CD4-positive, alpha-beta T cell treated with Interleukin-17A for 4 hours (primary cell): ENCODE data around the gene KCTD20.
"Not testable (repeated sequence)": the region's sequence is repeated elsewhere in the genome, so short reads cannot be mapped to it uniquely, and the experiment has no call there.

Source experiments
- DNase-seq: peaks from one replicate; pipeline ENCODE4 v3.0.0-alpha.2; 2020; ENCODE audit warnings: mixed read lengths

The KCTD20 gene

DNA sequence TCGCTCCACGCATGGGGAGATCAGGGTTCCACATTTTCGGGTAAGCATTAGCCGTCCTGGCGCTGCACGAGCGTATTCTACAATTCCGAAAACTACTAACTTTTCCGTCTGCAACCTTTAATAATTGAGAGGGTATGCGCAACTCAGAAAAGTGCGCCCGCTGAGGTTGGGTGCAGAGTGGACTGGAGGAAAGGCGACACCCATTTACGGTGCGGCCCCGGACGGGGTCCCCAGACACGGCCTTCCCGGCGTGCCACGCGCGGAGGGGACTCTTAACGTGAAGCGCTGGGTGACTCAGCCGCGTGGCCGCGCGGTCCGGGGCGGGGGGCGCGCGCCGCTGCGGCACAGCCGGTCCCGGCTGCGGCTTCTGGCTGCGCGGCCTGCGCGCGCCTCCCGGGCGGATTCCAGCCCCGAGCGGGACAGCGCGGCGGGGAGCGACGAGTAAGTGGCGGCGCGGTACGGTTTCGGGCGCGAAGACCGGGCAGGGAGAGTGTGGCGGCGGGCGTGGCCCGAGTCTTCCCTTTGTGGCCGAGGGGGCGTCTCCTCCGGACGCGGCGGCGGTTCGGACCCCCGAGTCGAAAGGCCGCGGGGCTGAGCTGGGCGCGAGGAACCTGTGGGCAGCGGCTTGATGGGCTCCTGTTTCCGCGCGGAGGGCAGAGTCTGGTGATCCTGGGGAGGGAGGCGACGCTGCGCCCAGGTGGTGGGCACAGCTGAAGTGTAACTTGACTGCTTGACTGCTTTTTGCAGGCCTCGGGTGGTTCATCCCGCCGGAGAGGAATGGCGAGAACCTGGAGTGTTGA, at the start of gene KCTD20, which contains the start of gene PXT1:
Gene KCTD20, plus strand, starts transcription at position 330 of the 800 bp plus-strand sequence. CDS start 27,098 bp downstream, outside the sequence.
Gene PXT1, minus strand, starts transcription at position 184 of the 800 bp plus-strand sequence. CDS start 16,772 bp downstream, outside the sequence.
- DNase-seq: peak; percentile 90

DNA sequence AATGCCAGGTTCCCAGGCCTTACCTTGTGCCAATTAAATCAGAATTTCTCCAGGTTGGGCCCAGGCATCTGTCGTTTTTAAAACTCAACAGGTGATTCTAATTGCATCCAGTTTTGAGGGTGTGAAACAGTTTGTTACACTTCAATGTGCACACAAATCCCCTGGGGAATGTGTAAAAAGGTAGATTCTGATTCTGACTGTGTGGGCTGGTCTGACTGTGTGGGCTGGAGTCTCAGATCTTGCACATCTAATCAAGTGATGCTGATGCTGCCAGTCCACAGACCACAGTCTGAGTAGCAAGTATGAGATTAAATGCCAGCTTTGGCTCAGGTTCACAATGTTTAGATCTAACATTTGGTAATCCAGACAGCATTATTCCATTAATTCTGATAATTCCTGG, 42.8 kb upstream of the KCTD20 start:
- no peak for DNase-seq

DNA sequence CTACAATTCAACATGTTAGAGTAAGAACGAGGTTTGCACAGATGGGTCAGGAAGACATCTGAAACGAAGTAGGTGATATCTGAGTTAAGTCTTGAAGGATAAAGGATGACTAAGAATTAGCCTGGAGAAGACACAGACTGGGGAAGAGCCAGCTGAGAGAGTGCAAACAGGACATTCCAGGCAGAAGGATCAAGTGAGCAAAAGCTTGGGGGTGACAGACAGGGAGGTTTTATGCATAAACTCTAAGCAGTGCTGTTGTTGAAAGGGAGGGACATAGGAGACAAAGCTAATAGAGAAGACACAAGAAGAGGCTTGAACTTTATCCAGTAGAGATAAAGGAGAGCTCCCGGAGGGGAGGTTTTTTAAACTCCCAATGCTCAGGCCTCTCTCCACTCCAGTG, 40.3 kb upstream of the KCTD20 start:
- DNase-seq: no peak

DNA sequence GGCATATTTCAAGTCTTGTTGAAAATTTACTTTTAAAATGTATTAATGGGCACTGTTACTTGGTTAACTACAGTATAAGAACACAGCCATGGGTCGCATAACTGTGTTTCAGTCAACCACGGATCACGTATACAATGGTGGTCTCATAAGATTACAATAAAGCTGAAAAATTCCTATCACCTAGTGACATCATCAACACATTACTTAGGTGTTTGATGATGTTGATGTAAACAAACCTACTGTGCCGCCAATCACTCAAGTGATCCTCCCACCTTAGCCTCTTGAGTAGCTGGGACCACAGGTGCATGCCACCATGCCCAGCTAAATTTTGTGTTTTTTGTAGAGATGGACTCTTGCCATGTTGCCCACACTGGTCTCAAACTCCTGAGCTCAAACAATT, 38.6 kb upstream of the KCTD20 start:
- DNase-seq: no peak

DNA sequence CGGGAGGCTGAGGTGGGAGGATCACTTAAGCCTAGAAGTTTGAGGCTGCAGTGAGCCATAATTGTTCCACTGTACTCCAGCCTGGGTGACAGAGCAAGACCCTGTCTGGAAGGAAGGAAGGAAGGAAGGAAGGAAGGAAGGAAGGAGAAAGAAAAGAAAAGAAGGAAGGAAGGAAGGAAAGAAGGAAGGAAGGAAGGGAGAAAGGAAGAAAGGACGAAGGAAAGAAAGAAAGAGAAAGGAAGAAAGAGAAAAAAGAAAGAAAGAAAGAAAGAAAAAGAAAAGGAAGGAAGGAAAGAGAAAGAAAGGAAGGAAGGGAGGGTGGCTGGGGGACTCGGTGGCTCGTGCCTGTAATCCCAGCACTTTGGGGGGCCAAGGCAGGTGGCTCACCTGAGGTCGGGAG, 33.1 kb upstream of the KCTD20 start:
- DNase-seq: not testable (repeated sequence)

DNA sequence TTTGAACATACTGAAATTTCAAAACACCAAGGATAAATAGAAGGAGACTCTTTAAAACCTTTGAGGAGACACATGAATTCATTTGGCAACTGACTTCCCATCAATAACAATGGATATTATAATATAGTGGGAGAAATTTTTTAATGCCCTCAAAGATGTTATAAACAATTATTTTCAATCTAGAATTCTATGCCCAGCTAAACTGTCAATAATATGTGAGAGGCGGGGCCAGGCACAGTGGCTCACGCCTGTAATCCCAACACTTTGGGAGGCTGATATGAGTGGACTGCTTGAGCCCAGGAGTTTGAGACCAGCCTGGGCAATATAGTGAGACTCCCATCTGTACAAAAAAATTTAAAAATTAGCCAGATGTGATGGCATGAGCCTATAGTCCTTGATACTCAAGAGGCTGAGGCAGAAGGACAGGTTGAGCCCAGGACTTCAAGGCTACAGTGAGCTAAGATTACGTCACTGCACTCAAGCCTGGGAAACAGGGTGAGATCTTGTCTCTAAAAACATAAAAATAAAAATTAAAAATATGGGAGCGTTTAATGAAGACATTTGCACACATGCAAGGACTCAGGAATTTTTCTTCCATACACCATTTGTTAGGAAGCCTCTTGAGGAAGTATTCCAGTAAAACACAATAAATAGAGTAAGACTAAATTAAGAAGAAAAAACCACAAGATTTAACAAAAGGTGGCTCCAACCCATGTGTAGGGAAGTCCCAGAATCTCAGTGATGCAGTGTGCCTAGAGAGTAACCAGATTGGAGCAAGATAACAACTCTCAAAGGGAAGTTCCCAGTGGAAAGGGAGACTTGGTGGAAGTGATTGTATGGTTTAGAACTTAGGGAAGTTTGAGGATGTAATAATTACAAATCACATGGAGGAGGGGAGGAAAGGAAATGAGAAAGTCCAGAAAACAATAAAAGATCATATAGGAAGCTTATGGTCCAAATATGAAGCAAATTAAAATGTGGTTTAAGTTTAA, 29.0 kb upstream of the KCTD20 start:
- DNase-seq: no peak

DNA sequence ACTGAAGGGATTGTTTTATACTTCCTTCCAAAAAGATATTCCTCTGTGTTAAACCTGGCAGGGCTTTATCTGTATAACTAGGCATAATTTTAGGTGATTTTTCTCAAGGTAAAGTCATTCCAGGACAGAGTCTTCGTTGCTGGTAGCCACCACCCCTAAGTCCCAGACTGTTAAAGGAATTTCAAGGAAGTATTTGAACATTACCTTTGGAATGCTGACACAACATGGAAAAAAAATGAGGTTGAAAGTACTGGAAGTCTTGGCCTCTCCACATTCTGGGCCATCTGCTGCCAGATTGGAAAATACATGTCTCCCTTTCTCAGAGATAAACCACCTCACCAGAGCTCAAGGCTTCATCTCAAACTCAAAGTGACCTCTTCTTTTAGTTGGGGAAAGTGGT, 28.3 kb upstream of the KCTD20 start:
- no peak for DNase-seq

DNA sequence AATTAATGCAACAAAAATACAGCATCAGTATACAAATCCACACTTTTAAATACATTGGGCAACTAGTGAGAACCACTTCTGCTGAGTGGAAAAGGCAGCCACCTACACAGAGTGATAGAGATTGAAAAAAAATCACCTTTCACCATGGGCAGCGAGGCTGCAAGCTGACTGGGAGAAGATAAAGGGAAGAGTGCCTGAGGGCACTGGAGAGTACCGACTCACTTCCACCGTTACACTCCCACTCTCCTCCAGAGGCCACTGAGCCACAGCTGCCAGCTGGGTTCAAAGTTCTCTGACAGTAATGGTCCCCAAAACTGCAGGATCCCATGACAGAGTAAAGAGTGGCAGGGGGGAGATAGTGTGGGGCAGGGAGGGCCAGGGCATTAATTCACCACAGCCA, 24.2 kb upstream of the KCTD20 start:
- DNase-seq: no peak

DNA sequence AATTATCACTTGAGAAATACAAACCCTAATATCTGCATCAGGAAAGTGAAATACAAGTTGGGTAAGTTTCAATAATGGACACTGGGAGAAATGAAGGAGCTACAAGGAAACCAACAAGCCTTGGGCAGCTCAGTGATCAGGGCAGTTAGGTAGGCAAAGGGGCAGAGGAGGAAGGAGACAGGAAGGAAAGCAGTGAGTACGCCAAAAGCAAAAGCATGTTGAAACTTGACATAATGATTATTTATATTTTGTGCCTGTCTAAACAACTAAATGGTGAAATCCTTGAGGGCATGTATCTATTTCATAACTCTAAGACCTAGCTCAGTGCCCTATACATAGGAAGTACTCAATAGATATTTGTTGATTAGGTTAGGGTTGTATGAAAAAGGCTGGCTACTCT, 23.5 kb upstream of the KCTD20 start:
- no peak for DNase-seq

DNA sequence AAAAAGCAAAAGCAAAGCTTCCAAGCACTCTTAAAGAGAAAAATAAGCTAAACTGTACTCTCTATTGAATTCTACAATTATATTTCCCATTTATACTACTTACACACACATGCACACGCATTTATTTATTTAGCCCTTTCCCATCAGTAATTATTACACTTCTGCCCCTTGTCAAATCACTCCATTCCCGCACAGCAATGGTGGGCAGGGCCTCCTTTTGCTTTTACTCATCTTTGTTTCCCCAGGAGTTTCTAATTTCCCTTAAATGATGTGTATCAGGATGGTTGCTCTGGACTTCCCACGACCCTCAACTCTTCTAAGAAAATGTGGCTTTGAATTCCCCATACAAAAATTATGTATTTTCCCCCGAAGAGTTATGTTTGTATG, 20.1 kb upstream of the KCTD20 start:
- no peak for DNase-seq

DNA sequence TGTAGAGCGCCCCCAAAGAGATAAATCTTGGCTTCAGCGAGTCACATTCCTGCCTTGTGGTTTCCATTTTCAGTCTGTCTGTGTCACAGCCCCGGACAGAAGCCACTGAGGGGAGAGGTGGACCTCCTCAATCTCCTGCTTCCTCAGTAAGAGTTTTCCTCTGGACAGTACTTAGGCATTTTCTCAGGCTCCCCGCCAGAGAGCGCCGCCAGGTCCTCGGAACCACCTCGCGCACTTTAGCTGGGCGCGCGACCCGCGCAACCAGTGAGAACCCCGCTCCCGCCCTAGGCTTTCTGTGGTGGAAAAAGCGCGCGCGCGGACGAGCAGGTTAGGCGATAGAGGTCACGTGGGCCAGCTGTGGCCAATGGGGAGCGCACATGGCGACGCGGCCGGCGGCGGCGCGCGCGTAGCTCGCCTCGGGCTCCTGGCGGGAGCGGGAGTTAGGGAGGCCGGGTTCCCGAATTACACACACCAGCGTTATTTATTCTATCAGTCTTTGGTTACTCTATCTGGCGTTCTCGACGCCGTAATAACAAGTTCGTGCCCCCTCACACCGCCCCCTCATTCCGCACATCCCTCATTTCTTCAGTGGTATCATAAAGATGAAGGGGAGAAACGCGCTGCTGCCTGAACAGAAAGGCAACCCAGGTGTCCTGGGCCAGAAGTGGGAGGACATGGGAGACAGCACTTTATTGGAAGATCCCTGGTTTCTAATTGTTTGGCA, 19.5 kb upstream of the KCTD20 start:
- DNase-seq: peak; percentile 99

DNA sequence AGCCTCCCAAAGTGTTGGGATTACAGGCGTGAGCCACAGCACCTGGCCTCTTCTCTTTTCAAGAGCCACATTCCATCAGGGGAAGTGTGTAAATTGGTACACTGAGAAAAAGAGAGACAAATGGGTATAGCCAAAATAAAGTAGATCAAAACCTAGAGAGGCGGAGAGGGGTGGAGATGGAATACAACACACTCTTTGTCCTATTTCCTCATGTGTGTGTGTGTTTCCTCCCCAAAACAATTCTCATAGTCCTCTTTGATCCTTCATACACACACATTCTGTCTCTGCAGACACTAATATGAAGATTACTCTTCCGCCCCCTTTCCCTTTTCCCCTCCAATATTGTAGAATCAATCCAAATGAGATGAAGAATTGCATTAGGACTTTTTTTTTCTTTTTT, 16.2 kb upstream of the KCTD20 start:
- no peak for DNase-seq

DNA sequence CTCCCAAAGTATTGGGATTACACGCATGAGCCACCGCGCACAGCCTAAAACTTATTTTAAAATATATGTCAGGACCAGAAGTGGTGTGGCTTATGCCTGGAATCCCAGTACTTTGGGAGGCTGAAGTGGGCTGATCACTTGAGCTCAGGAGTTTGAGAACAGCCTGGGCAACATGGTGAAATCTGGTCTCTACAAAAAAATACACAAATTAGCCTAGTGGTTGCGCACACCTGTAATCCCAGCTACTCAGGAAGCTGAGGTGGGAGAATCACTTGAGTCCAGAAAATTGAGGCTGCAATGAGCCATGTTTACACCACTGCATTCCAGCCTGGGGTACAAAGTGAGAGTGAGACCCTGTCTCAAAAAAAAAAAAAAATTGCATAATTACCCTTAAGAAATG, 13.9 kb upstream of the KCTD20 start:
- no peak for DNase-seq

DNA sequence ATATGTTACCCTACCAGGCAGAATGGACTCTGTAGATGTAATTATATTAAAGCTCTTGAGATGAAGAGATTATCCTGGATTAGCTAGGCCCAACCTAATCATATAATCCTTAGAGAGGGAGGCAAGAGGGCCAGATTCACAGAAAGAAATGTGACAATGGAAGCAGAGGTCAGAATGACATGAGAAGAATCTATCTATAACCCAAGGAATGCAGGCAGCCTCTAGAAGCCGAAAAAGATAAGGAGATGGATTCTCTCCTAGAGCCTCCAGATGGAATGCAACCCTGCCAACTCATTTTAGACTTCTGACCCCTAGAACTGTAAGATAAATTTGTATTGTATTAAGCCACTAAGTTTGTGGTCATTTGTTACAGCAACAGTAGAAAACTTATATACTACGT, 12.4 kb upstream of the KCTD20 start:
- DNase-seq: no peak

DNA sequence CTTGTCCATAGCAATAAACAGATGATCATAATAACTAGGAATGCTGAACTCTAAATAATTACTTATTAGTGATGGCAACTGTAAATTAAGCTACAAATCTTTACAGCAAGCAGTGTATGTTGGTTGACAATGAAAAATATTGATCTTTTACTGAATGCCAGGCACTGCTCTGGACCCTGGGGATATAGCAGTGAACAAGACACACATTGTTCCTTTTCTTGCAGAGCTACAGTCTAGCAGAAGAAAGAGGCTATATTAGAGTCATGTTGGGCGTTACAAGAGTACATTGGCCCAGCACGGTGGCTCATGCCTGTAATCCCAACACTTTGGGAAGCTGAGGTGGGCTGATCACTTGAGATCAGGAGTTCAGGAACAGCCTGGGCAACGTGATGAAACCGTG, 11.6 kb upstream of the KCTD20 start:
- no peak for DNase-seq

DNA sequence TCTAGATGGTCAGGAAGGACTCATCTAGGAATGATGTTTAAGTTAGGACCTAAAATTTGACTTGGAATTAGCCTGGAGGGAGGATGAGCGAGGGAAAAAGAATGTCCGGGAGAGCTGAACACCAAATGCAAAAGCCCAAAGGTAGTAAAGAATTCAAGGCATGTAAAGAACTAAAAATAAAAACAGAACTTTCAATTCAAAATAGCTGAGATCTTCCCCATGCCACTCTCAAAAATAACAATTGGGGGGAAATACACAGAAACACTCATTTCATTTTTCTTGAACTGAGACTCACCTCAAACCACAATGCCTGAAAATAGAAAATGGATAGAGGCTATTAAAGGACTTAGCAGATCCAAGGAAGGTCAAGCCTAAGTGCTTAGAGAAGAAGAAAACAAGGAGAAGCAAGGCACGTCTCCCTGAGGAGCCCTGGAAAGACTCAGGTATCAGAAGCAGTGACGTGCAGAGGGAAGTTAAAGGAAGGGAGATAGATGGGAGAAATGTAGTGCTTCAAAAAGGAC, 10.6 kb upstream of the KCTD20 start:
- DNase-seq: no peak

DNA sequence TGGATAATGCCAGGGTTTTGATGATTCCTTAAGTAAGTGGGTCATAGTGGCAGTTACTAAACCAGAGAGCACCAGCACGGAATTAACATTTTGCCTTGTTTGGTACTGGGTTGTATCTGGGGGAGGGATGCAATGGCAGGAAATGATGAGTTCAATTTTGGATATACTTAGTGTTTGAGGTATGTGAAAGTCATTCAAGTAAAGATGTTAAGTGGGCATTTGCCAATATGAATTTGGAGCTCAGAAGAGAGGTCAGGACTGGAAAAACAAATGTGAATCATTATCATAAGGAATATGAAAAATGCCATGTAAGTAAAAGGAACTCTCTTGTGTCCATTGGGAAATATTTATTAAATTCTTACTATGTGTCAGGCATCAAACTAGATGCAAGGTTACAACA, 6.3 kb upstream of the KCTD20 start:
- no peak for DNase-seq

DNA sequence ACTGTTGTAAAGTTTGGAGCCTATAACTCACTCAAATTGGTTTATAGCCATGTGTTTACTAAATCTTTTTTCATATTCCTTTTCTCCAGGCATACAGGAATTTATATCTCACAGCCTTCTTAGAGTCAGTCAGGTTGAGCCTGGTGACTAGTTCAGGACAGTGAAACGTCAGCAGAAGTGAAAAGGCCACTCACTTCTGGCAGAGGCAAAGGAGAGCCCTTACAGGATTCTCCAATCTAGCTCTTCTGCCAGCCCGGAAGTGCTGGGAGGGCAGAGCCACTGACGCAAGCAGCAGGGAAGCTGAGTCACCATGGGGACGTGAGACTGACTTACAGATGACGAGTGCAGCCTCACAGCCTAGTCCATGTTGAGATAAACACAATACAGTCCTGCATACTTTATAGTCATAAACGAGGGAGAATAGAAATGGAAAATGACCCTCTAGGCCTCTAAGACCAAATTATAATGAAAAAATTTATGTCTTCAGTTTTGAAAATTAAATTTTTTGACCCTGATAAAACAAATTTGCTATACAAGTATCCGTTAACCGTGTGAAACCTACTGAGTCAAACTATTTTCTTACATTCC, 1.4 kb upstream of the KCTD20 start:
- peak; percentile 86 for DNase-seq

DNA sequence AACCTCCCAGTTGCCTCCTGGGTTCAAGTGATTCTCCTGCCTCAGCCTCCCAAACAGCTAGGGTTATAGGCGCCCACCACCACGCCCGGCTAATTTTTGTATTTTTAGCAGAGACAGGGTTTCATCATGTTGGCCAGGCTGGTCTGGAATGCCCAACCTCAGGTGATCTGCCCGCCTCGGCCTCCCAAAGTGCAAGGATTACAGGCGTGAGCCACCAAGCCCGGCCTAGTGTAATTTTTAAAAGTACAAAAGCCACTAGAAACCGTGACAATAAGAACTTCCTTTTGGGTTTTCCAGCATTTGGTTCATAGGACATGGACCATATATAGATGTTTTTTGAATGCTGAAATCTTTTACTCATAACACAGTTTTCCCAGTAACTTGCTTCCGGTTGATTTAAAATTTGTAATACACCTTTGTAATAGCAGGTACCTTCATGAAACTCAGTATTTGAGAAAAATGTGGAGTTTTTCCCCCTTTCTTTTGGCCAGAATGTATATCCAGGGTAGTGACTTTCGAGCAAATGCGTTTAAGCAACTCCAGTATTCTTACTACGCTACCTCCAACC, 613 bp upstream of the KCTD20 start:
- DNase-seq: no peak

DNA sequence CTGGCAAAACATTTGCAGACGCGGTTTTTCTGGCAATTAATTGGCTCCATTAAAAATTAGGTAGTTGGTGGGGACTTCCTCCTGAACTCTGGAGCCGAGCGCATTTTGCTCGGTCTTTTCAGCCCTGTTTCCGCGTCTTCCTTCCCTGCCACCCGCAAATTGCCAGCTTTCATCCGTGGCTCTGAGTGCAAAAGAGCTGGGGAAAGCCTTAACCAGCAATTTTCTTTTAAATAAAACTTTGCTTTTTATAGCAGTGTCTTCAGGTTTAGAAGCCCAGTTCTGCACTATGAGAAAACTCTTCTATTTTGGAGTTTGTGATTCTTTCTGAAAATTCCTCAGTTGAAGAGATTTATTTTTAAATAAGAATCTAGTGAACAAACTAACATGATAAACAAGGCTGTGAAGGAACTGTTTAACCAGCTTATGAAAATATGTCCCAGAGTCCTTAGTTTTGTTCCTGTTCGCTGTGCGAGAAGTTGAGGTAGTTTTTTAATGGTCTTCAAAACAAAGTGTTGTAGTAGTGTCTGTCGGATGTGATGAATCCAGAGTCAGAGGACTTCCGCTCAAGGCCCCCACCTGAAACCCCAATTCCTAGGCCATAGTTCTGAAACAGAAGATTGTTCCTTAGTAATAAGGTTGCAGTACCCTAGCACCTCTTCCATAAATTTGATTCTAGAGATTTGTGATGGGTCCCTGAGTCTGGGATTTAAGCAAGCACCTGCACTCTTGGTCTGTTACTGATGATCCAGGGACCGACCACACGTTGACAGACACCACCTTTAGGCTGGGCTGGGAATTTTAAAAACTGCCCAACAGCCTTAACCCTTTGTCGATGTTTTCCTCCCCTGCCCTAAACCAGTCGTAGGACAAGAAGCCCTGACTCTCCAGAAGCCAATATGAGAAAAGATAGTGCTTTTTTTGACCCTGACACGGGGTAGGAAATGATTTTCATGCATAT, 950 bp downstream of the KCTD20 start:
- DNase-seq: peak; percentile 38

DNA sequence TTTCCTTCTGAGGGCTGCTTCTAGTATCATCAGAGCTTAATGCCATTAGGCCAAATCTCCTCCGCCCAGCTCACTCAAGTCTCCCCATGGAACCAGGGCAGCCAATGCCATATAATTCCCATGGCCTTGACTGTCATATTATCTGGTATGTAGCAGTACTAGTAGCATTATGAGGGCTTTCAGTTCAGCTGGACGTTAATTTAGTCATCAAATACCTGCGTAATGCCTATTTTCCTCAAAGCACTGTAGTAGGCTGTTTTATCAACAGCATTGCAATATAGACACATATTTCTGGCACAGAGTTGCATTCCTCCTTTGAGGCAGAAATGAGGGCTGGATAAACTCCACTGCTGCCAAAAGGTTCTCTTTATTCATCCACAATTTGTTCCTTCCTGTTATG, 1.7 kb downstream of the KCTD20 start:
- no peak for DNase-seq
